GM13977 (cell line): Measurements from ENCODE around the gene ACOXL.

Experiments used
- DNase-seq: peaks from one replicate; pipeline ENCODE4 v3.0.0; 2012; ENCODE audit warnings: low spot score
- CTCF ChIP-seq: IDR thresholded peaks from 2 replicates; pipeline ENCODE4 v1.5.1; 2012; ENCODE audit warnings: mild to moderate bottlenecking, control low read depth; ENCODE audit not compliant: insufficient read depth; ENCODE audit errors: extremely low read depth, missing control alignments
- in situ Hi-C: fragments of 300-500 bp; cut with MboI; formaldehyde crosslinking; loops from one replicate; pipeline ENCODE4 v1.12.0; 2022; ENCODE audit warnings: low sequenced_read_pairs, low pct_unique_long_range_greater_than_20kb, mixed read lengths, inconsistent platforms; ENCODE audit not compliant: unreplicated experiment

ACOXL gene

GRCh38 chr2:110866466-110866865, 134.1 kb downstream of the ACOXL start:
- in situ Hi-C loops: no loop called here
- no peak for TF ChIP-seq CTCF
- no peak for DNase-seq

GRCh38 chr2:110867078-110867477, 134.7 kb downstream of the ACOXL start:
- in situ Hi-C loops: no loop called here
- no peak for DNase-seq
- no peak for TF ChIP-seq CTCF

- in situ Hi-C loops: no loop called here
- no peak for DNase-seq
Observed at GRCh38 chr2:110868971-110869370, 136.6 kb downstream of the ACOXL start.

GRCh38 chr2:110869472-110870446, 137.4 kb downstream of the ACOXL start:
- no peak for TF ChIP-seq CTCF
- no peak for DNase-seq
- in situ Hi-C loops: no loop called here

More at GRCh38 chr2:110868971-110869370, 136.6 kb downstream of the ACOXL start:
- TF ChIP-seq CTCF: no peak

- in situ Hi-C loops: no loop called here
- DNase-seq: no peak
- TF ChIP-seq CTCF: no peak
Observed at GRCh38 chr2:110870545-110870944, 138.2 kb downstream of the ACOXL start.

GRCh38 chr2:110871637-110872036, 139.3 kb downstream of the ACOXL start:
- in situ Hi-C loops: no loop called here
- no peak for DNase-seq
- no peak for TF ChIP-seq CTCF
